CD4-positive, alpha-beta T cell treated with Interleukin-6 at 100 ng/mL for 8 hours (primary cell): Measurements from ENCODE around the gene PRAMEF2.
"Not testable (repeated sequence)": the region's sequence is repeated elsewhere in the genome, so short reads cannot be mapped to it uniquely, and the experiment has no call there.

Experiments used
- DNase-seq: peaks from one replicate; pipeline ENCODE4 v3.0.0-alpha.2; 2020; ENCODE audit warnings: mixed read lengths, low spot score

PRAMEF2 gene, protein sequence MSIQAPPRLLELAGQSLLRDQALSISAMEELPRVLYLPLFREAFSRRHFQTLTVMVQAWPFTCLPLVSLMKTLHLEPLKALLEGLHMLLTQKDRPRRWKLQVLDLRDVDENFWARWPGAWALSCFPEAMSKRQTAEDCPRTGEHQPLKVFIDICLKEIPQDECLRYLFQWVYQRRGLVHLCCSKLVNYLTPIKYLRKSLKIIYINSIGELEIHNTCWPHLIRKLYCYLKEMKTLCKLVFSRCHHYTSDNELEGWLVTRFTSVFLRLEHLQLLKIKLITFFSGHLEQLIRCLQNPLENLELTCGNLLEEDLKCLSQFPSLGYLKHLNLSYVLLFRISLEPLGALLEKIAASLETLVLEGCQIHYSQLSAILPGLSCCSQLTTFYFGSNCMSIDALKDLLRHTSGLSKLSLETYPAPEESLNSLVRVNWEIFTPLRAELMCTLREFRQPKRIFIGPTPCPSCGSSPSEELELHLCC

DNA sequence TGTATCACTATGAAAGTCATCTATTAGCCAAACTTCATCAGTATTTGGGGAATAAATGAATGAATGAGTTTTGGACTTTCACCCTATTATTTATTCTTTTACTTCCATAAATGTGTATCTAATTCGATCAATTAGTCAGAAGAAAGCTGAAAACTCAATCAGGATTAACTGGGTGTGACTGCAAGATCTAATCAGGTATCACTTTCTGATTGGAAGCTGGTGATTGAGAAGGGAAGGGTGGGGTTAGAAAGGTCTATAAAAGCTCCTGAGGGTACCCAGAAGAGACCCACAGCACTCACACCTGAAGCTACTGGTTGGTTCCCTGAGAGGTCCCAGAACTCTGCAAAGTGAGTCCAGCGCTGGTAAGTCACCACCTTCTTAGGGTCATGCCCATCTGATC, at the start of gene PRAMEF2:
Gene PRAMEF2, plus strand, starts transcription at position 301 of the 400 bp plus-strand sequence. CDS start 1,924 bp downstream, outside the sequence.
- DNase-seq: not testable (repeated sequence)

- DNase-seq: no peak
Measured at GRCh38 chr1:12809933-12810332, 47.0 kb upstream of the PRAMEF2 start.

DNA sequence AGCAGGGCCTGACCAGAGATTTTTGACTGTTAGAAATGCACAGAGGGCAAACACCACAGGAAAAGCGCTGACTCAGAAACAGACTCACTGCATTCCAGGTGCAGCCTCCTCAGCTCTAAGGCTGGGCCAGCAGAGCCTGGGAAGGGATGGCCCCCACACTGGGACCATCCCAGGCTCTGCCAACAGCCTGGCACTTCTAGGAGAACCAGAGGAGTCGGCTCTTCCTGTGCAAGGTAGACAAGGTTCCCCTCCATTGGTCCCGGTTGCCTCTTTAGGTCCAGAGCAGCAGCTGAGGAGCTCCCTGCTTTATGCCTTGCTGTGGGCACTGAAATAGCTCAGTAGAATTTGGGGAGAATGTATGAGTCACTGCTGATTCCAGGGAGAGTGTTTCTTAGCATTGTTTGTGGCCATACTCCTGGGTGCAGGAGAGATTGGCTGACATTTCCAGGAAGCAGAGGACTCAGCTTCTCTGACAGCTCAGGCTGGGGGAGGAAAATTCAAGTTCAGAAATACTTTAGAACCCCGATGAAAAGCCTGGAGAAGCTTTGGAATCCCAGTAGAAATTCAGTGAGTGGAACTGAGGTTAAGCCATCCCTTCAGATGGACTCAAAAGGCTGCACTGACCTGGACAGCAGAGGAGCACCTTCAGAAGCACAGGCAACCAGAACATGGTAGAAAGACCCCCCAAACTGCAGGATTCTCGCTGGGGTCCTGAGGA, 46.0 kb upstream of the PRAMEF2 start:
- no peak for DNase-seq

- no peak for DNase-seq
Measured at GRCh38 chr1:12811409-12811784, 45.5 kb upstream of the PRAMEF2 start.

- not testable (repeated sequence) for DNase-seq
Measured at GRCh38 chr1:12819061-12819460, 37.8 kb upstream of the PRAMEF2 start.

GRCh38 chr1:12831310-12831709, 25.6 kb upstream of the PRAMEF2 start, which contains the start of gene PRAMEF11:
TSS of gene PRAMEF11 (minus strand) at chr1:12831410. CDS start at chr1:12828789, 2,621 bp downstream.
- not testable (repeated sequence) for DNase-seq

DNA sequence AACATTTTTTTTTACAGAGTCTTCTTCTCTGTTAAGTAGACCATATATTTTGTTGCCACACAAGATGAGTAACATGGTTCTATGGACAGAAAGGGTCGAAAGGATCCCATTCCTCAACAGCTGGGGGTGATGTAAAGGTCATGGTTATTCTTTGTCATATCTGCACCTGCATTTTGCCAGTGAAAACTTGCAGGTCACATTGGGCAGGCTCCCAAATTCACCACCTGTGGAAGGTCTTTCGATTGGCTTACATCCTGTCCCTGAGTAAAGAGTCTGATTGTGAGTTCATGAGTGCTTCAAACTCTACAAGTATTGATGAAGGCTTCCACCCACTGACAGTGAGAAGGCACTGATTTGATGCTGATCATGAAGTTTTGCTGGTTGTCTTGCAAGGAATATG, 23.6 kb upstream of the PRAMEF2 start:
- not testable (repeated sequence) for DNase-seq

DNA sequence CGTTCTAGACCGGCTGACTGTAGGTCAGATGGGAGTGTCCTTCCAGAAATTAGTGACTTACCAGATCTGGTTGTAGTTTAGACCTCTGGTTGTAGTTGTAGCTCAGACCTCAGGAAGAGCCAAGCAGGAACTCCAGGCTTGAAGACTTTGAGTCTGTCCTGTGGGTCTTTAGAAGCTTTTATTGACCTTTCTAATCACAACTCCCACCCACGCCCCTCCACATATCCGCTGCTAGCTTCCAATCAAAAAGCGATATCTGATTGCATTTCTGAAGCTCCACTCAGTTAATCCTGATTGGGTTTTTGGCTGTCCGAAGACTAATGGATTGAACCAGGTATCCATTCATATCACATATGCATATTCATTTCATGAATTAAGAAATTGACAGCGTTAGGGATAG, 8.3 kb upstream of the PRAMEF2 start, which contains the start of gene HNRNPCL1:
Gene HNRNPCL1, minus strand, starts transcription at position 101 of the 400 bp plus-strand sequence. CDS start 431 bp downstream, outside the sequence.
- not testable (repeated sequence) for DNase-seq

DNA sequence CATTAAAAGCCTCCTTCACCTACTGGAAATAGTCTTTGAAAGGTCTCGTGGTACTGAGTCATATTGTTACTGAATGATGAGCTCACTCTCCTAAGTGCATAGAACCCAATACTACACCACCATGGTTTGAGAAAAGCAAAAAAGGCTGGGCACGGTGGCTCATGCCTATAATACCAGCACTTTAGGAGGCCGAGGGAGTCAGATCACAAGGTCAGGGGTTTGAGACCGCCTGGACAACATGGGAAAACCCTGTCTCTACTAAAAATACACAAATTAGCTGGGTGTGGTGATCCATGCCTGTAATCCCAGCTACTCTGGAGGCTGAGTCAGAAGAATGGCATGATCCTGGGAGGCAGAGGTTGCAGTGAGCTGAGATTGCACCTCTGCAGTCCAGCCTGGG, 5.1 kb upstream of the PRAMEF2 start:
- no peak for DNase-seq

DNA sequence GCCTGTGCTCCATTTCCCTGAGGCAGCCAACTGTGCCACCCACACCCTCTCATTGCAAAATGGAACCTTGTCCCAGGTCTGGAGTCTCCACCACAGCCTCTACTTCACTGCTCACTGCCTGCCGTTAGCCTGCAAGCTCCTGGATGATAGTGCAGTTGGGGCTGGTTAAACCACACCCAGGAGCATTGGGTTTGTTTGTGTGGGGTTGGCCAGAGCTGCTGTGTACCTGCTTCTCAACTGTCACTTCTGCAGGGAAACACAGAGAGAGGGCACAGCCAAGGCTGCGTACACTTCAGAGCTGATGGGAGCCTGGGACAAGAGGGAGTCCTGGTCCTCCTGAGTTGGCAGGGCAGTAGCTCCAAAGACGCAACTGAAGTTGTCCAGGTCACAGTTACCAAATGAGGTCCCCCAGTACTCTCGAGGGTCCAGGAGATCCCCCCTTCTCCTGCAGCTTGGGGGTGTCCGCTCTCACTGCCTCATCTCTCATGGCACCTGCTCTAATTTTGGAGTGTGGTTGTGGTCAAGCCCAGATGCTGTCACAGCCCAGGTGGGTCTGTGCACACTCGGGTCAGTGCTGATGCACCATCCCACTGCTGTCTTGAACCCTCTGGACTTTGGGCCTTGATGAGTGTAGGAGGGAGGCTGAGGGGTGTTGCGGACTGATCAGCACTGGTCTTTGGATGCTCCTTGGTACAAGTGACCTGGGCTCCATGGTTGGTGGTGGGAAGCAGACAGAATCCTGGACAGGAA, 6.4 kb downstream of the PRAMEF2 start:
- DNase-seq: not testable (repeated sequence)

GRCh38 chr1:12878453-12878852, 21.6 kb downstream of the PRAMEF2 start:
- not testable (repeated sequence) for DNase-seq

DNA sequence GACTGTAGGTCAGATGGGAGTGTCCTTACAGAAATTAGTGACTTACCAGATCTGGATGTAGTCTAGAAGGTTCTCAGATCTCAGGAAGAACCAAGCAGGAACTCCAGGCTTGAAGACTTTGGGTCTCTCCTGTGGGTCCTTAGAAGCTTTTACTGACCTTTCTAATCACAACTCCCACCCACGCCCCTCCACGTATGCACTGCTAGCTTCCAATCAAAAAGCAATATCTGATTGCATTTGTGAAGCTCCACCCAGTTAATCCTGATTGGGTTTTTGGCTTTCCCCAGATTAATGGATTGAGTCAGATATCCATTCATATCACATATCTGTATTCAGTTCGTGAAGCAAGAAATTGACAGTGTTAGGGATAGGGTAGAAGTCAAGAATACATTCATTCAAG, 29.2 kb downstream of the PRAMEF2 start, which contains the start of gene PRAMEF4:
Gene PRAMEF4, minus strand, starts transcription at position 101 of the 400 bp plus-strand sequence. CDS start 2,807 bp downstream, outside the sequence.
- DNase-seq: not testable (repeated sequence)

- DNase-seq: not testable (repeated sequence)
Measured at GRCh38 chr1:12898170-12898569, 41.3 kb downstream of the PRAMEF2 start, which contains the start of gene PRAMEF10. TSS of gene PRAMEF10 (minus strand) at chr1:12898270. CDS start at chr1:12895847, 2,423 bp downstream.

DNA sequence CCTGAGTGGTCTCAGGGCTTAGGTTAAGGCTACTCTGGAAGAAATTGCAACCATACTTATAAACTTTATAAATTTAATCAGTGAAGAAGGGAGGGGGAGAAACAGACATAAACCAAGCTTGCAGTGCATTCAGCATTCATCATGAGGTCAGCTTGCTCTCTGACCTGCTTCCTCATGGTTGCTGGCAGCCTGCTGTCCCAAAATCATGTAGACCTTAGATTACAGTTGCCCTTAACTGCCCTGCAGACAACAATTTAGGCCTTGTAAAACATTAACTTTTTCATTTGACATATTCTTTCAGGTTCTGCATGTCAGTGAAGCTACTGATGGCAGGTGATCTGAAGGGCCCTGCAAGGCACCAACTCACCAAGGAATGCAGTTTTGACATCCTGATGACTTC, 42.3 kb downstream of the PRAMEF2 start:
- not testable (repeated sequence) for DNase-seq

GRCh38 chr1:12903793-12904572, 47.1 kb downstream of the PRAMEF2 start:
- not testable (repeated sequence) for DNase-seq
